GM21447 (cell line): ENCODE results near the gene SPAG8.

Experiments used
- ATAC-seq: cut with Tn5 transposase; IDR thresholded peaks from one replicate; pipeline ENCODE4 v1.9.1; 2021; ENCODE audit not compliant: unreplicated experiment

The SPAG8 gene

DNA sequence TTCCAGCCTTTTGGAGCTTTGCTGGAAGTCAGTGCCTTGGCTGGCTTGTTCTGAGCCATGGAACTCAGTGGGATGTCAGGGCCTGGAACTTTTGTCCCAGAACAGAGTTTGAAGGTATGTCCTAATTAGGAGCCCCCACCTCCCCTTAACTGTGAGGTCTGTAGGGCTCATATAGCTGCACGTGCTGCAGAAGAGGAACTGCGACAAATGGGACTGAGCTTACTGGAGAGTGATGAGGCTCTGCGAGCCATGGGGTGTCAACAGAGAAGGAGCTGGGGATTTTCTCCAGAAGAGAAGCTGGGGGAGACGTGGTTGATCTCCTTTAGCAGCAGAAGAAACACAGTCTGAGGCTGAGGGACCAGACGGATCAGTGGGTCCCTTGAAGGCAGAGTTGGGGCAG, 27.9 kb upstream of the SPAG8 start:
- ATAC-seq = no peak

DNA sequence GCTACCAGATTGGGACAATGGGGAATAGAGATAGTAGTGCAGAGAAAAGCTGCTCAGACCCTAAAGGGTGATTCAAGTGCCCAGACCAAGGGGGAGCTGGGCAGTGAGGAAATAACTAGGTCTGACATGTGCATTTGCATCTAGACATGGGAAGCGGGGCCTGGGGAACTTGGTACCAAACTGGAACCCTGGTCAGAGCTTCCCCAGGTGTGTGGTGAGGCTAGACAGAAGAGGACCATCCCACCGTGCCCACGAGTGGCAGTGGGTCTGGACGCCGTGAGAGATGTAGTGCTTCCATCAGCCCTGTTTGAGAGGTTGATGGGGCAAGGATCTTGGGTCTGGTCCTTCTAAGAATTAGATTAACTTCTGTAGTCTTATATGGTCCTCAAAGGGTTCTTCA, 24.5 kb upstream of the SPAG8 start:
- ATAC-seq = no peak

DNA sequence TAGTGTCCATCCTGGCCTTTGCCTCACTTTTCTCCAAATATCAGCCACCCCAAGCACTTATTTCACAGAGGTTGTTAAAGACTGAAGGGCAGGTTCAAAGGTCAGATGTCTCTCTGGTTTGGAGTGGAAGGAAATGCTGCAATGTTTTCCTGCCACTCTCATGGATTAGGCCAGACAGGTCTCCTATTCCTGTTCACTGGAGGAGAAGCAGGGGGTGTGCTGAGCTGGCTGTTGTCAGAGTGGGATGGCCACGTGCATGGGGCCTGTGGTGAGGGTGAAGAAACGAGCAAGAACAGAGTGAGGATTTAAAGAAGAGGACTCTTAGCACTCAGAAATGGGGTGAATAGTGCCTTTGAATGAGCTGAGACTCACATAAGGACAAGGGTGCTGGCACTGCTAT, 23.7 kb upstream of the SPAG8 start:
- no peak for ATAC-seq

DNA sequence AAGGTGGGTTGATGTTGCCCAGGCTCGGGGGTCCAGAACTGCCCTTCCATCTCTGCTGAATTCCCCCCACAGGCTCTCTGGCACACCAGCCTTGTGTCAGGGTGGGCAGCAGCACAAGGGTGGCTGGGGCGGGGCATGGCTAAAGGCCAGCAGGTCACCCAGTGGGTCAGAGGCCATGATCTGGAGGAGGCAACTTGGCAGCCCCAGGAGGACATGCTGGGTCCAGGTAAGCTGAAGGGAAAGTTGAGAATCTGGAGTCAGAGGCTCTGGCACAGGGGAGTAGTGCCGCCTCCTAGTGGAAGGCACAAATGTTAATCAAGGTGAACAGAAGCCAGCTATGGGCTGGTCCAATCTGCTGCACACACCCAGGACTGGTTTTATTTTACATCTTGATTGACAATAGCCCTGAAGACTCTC, 23.2 kb upstream of the SPAG8 start:
- ATAC-seq = no peak

DNA sequence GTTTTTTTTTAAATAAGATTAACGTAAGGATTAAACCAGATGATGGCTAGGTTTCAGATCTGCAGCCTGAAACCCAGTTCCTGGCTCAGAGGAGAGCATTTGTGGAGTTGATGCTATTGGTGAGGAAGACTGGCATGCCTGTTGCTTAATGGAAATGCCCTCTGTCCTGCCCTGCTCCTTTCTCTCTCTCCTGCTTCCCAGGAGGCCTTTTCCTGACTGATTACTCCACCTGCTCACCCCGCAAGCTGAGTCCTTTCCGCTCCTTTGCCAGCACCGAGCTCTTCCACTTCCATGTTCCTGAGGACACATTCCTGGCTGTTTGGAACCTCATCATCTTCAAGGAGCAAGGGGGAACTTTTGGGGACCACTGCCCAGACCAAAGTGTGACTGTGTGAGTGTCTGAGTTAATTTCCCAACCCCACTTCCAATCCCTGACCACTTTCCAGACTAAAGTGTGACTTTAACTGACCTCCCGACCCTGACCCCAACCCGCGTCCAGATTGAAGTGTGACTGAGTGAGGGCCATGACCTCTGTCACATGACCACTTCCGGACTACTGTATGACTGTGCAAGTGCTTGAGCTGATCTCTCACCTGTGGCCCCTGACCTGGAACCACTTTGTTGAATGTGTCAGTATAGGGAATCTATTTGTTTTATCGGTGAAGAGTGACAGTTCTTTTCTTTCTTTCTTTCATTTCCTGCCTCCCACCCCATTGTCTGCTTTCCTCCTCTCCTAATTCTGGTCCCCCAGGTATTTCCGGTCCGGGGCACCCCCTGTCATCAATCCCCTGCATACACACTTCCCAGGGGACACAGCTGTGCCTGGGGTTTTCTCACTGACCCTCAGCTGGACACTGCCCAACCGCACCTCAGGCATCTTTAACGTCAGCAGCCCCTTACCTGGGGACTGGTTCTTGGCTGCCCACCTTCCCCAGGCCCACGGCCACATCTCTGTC, 22.5 kb upstream of the SPAG8 start:
- ATAC-seq = no peak

DNA sequence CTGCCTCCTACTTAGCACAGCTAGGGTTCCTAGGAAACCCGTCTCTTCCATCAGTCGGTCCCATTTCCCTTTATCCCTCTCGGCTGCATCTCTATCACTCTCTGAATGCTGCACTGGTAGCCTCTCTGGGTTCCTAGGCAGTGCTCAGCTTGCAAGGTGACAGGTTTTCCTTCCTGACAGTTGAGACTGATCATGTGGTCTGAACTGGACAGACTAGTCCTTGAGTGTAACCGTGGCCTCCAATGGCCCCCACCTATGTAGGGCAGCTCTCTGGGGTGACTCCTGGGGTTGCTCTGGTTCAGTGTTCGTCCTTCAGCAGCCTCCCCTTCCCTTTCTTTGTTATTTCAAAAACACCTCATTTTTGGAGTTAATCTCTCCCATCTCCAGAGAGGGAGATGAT, 20.8 kb upstream of the SPAG8 start:
- no peak for ATAC-seq

DNA sequence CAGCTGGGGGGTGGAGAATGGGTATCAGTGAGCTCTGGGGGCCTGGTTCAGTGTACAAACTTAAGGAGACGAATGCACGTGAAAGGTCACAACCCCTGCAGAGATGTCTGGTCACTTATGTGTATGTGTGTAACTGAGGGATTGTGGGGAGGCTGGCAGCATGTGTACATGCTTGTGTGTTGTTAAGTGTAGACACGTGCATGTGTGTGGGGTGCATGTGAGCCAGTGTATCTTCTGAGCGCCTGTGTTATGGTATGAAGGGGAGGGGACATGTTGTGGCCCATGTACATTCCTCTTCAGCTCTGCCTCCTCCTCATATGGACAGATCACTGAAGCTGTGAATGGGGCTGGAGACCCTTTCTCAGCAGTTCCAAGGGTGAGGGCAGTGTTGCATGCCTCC, 19.0 kb upstream of the SPAG8 start:
- ATAC-seq = no peak

DNA sequence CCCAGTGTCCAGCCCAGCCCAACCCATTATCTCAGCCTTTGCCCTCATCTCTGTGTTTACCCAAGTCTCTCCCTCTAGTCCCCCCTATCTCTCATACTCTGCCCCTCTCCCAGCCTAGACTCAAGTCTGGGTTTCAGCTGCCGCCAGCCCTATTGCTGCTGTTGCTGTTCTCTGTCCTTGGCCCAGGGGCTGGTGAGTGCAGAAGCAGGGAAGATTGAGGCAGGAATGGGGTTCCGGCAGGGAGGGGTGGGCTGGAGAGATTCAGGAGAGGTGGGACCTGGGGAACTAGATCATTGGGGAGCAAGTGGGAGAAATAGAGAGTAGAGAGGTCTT, 17.7 kb upstream of the SPAG8 start:
- ATAC-seq = no peak

DNA sequence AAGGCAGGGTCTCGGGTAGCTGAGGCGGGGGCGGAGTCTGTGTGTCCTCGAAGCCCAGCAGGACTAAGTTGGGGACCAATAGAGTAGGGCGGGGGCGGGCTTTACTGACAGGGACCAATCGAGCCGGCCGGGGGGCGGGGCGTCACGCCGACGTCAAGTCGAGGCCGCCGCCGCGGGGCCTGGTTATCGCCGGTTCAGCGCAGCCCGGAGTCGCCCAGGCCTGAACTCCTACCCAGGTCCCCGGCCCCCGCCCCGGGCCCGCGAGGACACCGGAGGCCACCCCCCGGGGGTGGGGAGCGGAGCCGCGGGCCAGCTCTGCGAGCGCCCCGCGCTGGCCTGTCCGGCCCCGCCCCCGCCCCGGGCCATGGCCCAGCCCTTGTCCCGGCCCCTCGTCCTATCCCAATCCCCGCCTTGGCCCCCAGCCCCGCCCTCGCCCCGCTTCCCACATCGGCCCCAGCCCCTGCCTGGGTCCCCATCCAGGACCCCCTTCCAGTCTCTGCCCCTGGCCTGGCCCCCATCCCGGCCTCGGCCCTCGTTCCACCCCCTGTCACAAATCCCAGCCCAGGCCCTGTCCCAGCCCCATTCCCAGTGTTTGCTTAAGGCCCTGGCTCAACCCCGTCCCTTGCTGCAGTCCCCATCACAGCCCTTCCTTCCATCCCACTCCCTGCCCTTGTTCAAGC, 17.2 kb upstream of the SPAG8 start, which contains the start of gene TMEM8B:
Gene TMEM8B (plus strand): TSS at position 145 of the 680 bp plus-strand sequence. CDS start 220 bp downstream, at position 365.
- ATAC-seq = peak; percentile 76

DNA sequence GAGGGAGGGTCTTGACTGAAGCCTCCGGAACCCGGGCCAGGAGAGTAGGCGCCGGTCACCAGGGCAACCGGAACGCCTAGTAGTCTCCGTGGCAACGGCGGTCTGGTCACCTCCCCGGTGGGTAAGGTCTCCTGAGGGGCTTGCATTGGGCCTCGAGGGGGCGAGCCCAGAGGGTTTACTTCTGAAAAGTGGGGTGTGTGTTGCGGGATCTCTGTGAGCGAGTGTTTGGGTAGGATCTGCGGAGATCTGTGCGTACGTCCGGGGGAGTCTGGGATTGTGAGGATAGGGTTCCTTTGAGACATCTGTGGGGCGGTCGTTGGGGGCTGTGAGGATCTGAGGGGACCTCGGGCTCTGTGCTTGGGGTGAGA, 16.6 kb upstream of the SPAG8 start, which contains the start of gene FAM221B:
Gene FAM221B (minus strand): TSS at position 17 of the 368 bp plus-strand sequence. CDS start 2,571 bp downstream, outside the sequence.
- peak; percentile 1 for ATAC-seq

DNA sequence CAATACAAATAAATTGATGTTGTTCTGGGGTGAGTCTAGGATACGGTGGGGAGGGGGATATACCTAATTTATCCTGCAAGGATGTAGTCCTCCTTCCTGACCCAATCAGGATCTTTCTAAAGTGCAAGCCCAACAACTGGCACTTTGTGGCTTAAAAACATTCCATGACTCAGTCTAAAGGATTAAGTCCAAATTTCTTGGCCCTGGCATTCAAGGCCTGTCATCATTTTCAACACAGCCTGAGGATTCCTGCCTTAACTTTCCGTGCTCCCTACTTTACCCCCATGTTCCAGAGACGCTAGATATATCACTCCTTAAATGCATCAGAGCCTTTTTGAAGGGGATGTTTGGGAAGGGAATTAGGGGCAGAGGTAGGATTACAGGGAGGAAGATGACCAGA, 15.4 kb upstream of the SPAG8 start:
- ATAC-seq = no peak

DNA sequence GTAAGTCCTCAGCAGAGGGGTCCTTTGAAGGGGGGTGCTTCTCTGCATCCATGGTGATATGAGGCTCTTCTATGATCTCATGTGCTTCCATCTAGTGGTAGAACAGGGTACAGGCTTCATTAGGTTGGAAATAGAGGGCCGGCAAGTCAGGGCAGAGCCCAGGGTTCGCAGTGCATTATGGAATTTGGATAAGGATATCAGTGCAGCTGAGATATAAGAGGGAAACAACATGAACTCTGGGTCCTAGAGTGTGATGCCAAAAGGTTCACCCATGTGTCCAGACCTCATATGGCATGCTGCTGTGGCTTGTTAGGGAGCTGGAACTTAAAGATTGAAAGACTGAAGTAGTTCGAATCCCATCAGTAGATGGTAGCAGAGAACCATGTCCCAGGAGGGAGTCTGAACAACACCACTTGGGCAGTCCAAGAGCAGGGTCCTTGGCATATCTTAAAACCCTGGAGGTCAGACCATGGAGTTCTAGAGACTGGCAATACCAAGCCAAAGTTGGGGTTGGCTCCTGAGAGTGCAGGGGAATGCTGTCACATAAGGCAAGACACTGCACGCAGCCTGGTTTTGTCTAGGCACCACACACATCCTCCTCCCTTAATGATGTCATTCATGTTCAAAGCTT, 14.1 kb upstream of the SPAG8 start:
- no peak for ATAC-seq

DNA sequence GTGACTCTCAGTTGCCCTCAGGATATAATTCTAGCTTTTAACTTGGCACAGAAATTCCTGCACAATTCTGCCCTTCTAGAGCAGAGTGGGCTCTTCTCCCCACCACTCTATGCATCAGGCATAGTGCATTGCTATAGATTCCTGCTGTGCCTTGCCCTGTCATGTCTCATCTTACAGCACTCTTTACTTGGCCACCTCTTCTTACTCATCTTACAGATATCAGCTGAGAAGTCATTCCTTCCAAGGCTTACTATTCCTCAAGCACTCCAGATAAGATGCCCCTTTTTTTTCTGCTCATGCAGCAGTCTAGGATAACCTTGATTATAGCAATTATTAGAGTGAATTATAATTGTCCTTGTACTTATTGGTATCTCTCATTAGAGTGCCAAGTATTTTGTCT, 10.9 kb upstream of the SPAG8 start:
- no peak for ATAC-seq

DNA sequence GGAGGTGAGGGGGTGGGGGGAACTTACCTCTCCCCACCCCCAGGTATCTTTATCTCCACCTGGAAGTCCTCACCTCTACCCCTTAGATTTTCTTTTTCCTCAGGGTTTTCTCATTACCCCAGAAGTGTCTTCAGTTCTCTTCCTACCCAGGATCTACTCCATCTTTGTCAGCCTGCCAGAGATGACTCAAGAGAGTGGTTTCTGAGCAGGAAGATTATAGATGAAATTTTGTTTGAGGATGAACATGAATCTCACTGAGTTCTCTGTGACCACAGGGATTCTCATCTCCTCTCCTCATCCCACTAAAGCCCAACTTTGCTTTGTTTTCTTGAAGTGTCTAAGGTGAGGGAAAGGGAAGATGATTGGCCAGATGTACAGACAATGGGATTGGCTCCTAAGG, 8.0 kb upstream of the SPAG8 start:
- no peak for ATAC-seq

DNA sequence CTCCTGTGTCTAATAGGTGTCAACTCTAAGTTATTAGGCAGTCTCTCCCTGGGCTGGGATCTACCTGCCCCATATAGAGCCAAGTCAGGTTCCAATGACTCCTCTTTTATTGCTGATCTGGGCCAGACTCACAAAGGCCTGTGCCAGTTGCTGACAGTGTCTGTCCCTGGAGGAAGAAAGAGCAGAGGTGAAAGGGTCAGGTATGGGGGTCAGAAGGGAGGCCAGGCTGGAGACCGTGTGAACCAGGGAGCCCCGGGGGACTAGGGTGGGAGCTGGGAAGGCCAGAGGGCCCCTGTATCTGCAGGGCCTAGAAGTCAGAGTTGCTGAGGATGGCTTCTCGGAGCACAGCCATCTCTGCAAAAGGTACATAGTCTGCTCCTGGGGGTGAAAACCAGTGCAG, 6.3 kb upstream of the SPAG8 start:
- ATAC-seq = no peak

DNA sequence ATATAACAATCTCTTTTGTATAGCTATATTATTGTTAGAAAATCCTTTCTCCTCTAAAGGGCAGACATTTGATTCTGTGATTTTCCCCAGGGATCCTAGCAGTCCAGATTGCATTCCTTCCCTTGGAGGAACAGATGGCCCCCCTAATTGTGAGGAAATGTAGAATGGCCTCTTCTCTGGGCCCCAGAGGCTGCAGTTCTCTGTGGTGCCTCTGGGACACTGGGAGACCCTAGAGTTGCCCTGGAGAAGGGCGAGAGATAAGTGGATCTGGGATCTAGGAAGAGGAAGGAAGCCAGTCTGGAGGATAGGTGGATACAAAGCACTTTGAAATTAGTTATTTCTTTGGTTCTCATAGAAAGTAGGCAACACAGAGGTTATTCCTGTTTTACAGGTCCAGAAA, 4.6 kb upstream of the SPAG8 start:
- no peak for ATAC-seq

DNA sequence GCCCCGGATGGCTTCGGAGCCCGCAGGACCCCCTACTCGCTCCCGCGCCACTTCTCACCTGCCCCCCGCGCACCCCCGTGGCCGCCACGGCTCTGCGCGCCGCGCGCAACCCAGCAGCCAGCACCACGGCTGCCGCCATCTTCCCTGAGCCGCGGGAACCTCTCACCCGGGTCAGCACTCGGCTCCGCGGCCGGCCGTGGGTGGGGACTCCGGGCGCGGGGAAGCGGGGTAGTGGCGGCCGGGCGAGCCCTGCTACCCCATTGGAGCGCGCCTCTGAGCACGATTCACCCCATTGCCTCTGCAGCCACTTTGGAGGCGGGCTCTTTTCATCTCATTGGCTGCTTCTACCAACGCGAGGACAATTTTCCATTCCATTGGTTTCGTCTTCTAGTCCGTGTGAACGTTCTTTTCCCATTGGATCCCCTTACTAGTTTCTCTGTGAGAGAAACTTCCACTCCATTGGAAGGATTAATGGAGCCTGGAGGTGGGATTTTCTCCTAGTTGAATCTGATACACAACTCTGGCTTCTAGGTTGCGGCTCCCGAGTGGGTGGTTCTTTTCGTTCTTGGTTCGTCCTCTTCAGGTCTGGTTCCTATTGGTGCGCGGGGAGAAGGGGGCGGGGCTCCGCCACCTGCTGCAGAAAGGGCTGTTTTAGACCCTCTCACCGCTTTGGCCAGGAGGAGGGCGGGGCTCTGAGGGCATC, 2.9 kb upstream of the SPAG8 start, which contains the start of gene HINT2:
Gene HINT2 (minus strand): TSS at position 202 of the 703 bp plus-strand sequence. CDS start 63 bp downstream, at position 139.
- ATAC-seq = peak; percentile 71

DNA sequence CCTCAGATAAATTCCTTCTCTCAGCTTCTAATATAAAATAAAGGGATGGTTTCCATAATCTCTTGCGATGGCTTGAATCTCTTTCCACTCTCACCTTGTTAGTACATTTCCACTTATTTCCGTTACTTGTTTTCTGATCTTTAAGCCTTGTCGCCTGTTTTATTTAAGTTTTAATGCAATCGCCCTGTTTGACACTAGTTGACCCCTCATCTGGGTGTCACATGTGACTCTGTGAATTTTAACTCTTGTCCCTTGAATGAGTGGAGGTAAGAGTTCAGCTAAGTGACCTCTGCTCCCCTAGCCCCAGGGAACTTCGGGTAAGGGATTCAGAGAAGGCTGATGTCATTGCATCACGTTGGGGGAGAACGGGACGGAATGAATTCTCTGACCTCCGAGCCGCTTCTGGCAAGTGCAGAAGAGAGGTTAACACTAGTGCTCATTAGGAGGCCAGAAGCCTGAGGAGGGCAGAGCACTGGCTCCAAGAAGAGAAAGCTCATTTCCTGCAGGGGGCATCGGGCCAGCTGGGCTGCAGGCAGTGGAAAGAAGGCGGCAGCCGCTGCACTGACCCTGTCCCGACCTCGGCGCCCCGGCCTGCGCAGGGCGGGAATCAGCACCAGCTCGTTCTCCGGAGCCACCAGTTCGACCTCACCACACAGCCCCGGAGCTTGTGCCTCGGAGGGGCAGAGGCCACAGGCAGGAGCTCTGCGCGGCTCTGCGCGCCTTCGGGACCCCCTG, 2.2 kb upstream of the SPAG8 start:
- ATAC-seq = peak; percentile 23

DNA sequence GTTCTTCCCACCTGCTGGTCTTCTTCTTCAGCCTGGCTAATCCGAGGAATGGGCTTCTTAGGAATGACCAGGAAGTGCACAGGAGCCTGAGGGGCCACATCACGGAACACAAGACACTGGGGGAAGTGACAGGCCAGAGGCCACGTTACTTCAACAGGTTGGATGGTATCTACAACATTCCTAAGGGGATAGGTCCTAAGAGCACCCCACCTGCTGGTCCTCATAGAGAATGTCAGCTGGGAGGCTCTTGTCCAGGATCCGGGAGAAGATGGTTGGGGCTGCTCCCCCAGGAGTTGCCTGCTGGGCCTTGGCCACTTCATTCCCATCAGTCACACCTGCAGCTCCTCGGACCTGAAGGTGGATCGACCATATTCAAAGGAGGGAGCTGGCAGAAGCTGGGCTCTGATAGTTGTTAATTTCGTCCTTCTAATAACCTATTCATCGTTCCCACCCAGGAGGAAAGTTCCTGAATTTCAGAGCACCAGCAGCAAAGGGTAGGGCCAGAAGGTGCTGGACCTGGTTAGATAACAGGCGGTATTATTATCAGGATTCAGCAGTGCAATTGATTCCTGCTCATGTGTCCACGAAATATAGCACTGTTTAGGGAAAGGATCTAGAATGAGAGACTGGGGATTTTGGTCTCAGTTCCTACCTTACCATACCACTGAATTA, 1.5 kb upstream of the SPAG8 start:
- no peak for ATAC-seq
